GM19099 (cell line): Measurements from ENCODE around the gene ELF4.
A peak's percentile ranks its signal among the peaks of the same experiment; 100 is the strongest.

Source experiments
- POLR2A ChIP-seq: IDR thresholded peaks from 3 replicates; pipeline ENCODE4 v1.6.1; 2011; ENCODE audit warnings: low read depth; ENCODE audit not compliant: insufficient read length; ENCODE audit errors: extremely low read depth

The ELF4 gene

GRCh38 chrX:130110379-130111219 lies at the start of gene ELF4:
Gene ELF4 (minus strand): TSS chrX:130110497. CDS start chrX:130081330, 29,167 bp downstream.
- TF ChIP-seq POLR2A = peak; percentile 26

GRCh38 chrX:130159776-130160175 lies 49.5 kb upstream of the ELF4 start:
- TF ChIP-seq POLR2A = no peak

GRCh38 chrX:130158311-130158710 lies 48.0 kb upstream of the ELF4 start:
- TF ChIP-seq POLR2A = no peak

- no peak for TF ChIP-seq POLR2A
Observed at GRCh38 chrX:130155564-130155963, 45.3 kb upstream of the ELF4 start.

- TF ChIP-seq POLR2A = no peak
Observed at GRCh38 chrX:130147631-130148030, 37.3 kb upstream of the ELF4 start.

- no peak for TF ChIP-seq POLR2A
Observed at GRCh38 chrX:130145123-130145522, 34.8 kb upstream of the ELF4 start.

- TF ChIP-seq POLR2A = no peak
Observed at GRCh38 chrX:130144509-130144908, 34.2 kb upstream of the ELF4 start.

- TF ChIP-seq POLR2A = no peak
Observed at GRCh38 chrX:130139474-130140201, 29.3 kb upstream of the ELF4 start.

- TF ChIP-seq POLR2A = no peak
Observed at GRCh38 chrX:130136961-130137360, 26.7 kb upstream of the ELF4 start.

- no peak for TF ChIP-seq POLR2A
Observed at GRCh38 chrX:130136496-130136895, 26.2 kb upstream of the ELF4 start.

GRCh38 chrX:130130990-130131389 lies 20.7 kb upstream of the ELF4 start:
- no peak for TF ChIP-seq POLR2A

- TF ChIP-seq POLR2A = no peak
Observed at GRCh38 chrX:130125091-130125874, 15.0 kb upstream of the ELF4 start.

GRCh38 chrX:130124577-130124976 lies 14.3 kb upstream of the ELF4 start:
- TF ChIP-seq POLR2A = no peak

- no peak for TF ChIP-seq POLR2A
Observed at GRCh38 chrX:130121505-130121800, 11.2 kb upstream of the ELF4 start.

GRCh38 chrX:130120746-130121504 lies 10.6 kb upstream of the ELF4 start:
- TF ChIP-seq POLR2A = no peak
